ENCODE measurements around the gene RNASEH1. TPM values are rescaled to one million over a fixed set of nuclear protein-coding genes. Genes with fewer than 3 reads are reported as not detected.
A peak's percentile ranks its signal among the peaks of the same experiment; 100 is the strongest.

The RNASEH1 gene
- total RNA-seq, 1 experiment from 2014 or later, result 38.2 TPM

GRCh38 chr2:3584076-3584475 lies 25.9 kb upstream of the RNASEH1 start:
- Histone ChIP-seq H3K27me3 (ENCODE audit: insufficient read depth, low read length) (no peaks in the 10 kb centered on the region), H3K36me3 (ENCODE audit: control insufficient read depth in 1 of 2, insufficient read depth in 2 of 2, low read length in 2 of 2) (peaks cover 31 to 37% of the 10 kb centered on the region in 2 experiments), H3K4me1 (ENCODE audit: control insufficient read depth in 1 of 2, insufficient read depth in 2 of 2, low read length in 2 of 2) (no peaks in the 10 kb centered on the region), H3K4me2 (ENCODE audit: low read length) (no peak overlapping the region), H2AFZ (ENCODE audit: low read depth, low read length, poor library complexity, severe bottlenecking) (no peak overlapping the region), H3K9ac (ENCODE audit: low read length) (no peak overlapping the region), H3K9me3 (ENCODE audit: control insufficient read depth in 1 of 2, insufficient read depth in 1 of 2, low read depth in 1 of 2, low read length in 2 of 2) (no peaks in the 10 kb centered on the region), H3K9me2 (ENCODE audit: insufficient read depth) (no peaks in the 10 kb centered on the region), H4K20me1 (ENCODE audit: insufficient read depth) (peaks cover 20% of the 10 kb centered on the region; the same call in 1 of the 2 replicates), H3K79me2 (ENCODE audit: insufficient read depth, low read length) (peaks cover 27% of the 10 kb centered on the region), H3K4me3 (replicated peaks in 1 of 2; ENCODE audit: low read depth in 1 of 2, low read length in 2 of 2) (no peak overlapping the region), H3K27ac (ENCODE audit: low read depth, low read length) (no peak overlapping the region)
- ATAC-seq, result no peak
- DNase-seq (ENCODE audit: low read depth, low spot score), result no peak
- BruUV-seq (replicated peaks), result no TSS peak
- TF ChIP-seq ZBTB33 (IDR thresholded peaks at IDR 0.05; ENCODE audit: extremely low read depth, insufficient replicate concordance, low read length) (no peak), SRF (IDR thresholded peaks at IDR 0.05; ENCODE audit: low read depth) (no peak), JUND (IDR thresholded peaks at IDR 0.05) (no peak), EZH2 (IDR thresholded peaks at IDR 0.05) (no peak)
- CTCF ChIA-PET, result no interaction called here
- RAD21 ChIA-PET (ENCODE audit: low non-redundant PET in 1 of 2, low total read pairs in 2 of 2, uncharacterized antibody in 2 of 2, unreplicated experiment in 2 of 2), result no interaction called here
- POLR2A ChIA-PET, result no interaction called here
- intact Hi-C loops (cut with micrococcal nuclease), result no loop called here

DNA sequence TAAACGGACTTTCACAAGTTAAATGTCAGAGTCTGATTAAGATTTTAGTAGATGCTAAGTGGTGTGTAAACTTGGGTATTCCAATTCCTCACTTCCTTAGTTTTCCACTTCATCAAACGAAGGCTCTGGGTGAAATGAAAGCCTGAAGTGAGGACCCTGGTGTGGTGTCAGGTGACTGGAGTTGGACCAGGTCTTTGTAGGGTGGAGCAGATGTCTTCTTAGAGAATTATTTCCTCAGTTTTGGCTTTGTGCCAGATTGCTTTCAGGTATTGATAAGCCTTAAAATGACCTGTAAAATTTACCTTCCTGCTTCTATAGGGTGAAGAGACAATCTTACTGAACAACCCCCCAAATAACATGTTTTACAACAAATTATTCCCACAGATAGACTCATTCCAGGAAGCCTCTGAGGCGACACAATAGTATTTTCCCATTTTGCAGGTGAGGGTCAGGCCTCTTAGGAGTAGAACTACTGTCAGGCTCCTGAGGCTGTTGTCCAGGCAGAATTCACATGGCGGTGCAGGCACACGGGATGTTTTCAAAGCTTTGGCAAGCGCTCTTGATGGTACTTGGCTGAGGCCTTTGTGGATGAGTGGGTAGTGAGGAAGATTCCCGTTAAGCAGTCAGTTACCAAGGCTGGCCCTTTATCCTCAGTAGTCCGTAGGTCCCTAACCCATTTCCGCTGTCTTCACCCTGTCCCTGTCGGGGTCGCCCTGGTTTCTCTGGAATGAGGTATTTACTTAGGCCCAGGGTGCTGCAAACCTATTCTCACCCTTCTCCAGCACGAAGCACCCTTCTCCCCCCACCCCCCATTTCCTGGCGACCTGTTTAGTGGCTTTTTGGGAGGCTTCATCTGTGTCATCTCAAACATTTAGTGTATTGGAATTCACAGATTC lies 23.5 kb upstream of the RNASEH1 start:
- Histone ChIP-seq H3K36me3 (ENCODE audit: control insufficient read depth in 1 of 2, insufficient read depth in 2 of 2, low read length in 2 of 2) (peaks cover 54 to 59% of the 10 kb centered on the region in 2 experiments), H3K27me3 (ENCODE audit: insufficient read depth, low read length) (no peaks in the 10 kb centered on the region), H3K79me2 (ENCODE audit: insufficient read depth, low read length) (peaks cover 51% of the 10 kb centered on the region), H3K4me2 (ENCODE audit: low read length) (no peak overlapping the region), H3K27ac (ENCODE audit: low read depth, low read length) (no peak overlapping the region), H4K20me1 (ENCODE audit: insufficient read depth) (peaks cover 38% of the 10 kb centered on the region; the same call in 1 of the 2 replicates), H3K9me3 (ENCODE audit: control insufficient read depth in 1 of 2, insufficient read depth in 1 of 2, low read depth in 1 of 2, low read length in 2 of 2) (no peaks in the 10 kb centered on the region), H3K9me2 (ENCODE audit: insufficient read depth) (no peaks in the 10 kb centered on the region), H3K4me3 (replicated peaks in 1 of 2; ENCODE audit: low read depth in 1 of 2, low read length in 2 of 2) (no peak overlapping the region), H2AFZ (ENCODE audit: low read depth, low read length, poor library complexity, severe bottlenecking) (no peak overlapping the region), H3K9ac (ENCODE audit: low read length) (no peak overlapping the region), H3K4me1 (ENCODE audit: control insufficient read depth in 1 of 2, insufficient read depth in 2 of 2, low read length in 2 of 2) (peaks cover 2 to 13% of the 10 kb centered on the region in 2 experiments; a peak in 3 of 4 replicates)
- TF ChIP-seq POLR2A (IDR thresholded peaks at IDR 0.05; ENCODE audit: borderline replicate concordance, extremely low read depth, insufficient read depth, insufficient read length), result no peak
- TF ChIP-seq POLR2AphosphoS5 (IDR thresholded peaks at IDR 0.05; ENCODE audit: low read depth, low read length), result peak; percentile 42
- ChIA-PET RAD21 (ENCODE audit: low non-redundant PET in 1 of 2, low total read pairs in 2 of 2, uncharacterized antibody in 2 of 2, unreplicated experiment in 2 of 2) (no interaction called here), POLR2A (no interaction called here), CTCF (no interaction called here)
- no peak for DNase-seq (ENCODE audit: low read depth, low spot score)
- intact Hi-C loops (cut with micrococcal nuclease), result no loop called here
- ATAC-seq, result peak; percentile 43
- no TSS peak for BruUV-seq (replicated peaks)
